NCI-H69 (cell line): ENCODE measurements around the gene MGST3.
"Not testable (repeated sequence)": the region's sequence is repeated elsewhere in the genome, so short reads cannot be mapped to it uniquely, and the experiment has no call there.

Source experiments
- DNase-seq: peaks from one replicate; lab custom pipeline; 2025; lab: John Stamatoyannopoulos, UW

MGST3 gene

GRCh38 chr1:165630629-165631341 lies at the start of gene MGST3:
Gene MGST3 (plus strand): TSS chr1:165631234. CDS start chr1:165649848, 18,614 bp downstream.
- peak; percentile 99 for DNase-seq

- DNase-seq = no peak
These were observed 49.1 kb upstream of the MGST3 start for GRCh38 chr1:165581926-165582325.

GRCh38 chr1:165586398-165586797 lies 44.6 kb upstream of the MGST3 start:
- DNase-seq = no peak

GRCh38 chr1:165591391-165591790 lies 39.6 kb upstream of the MGST3 start:
- DNase-seq = not testable (repeated sequence)

DNA sequence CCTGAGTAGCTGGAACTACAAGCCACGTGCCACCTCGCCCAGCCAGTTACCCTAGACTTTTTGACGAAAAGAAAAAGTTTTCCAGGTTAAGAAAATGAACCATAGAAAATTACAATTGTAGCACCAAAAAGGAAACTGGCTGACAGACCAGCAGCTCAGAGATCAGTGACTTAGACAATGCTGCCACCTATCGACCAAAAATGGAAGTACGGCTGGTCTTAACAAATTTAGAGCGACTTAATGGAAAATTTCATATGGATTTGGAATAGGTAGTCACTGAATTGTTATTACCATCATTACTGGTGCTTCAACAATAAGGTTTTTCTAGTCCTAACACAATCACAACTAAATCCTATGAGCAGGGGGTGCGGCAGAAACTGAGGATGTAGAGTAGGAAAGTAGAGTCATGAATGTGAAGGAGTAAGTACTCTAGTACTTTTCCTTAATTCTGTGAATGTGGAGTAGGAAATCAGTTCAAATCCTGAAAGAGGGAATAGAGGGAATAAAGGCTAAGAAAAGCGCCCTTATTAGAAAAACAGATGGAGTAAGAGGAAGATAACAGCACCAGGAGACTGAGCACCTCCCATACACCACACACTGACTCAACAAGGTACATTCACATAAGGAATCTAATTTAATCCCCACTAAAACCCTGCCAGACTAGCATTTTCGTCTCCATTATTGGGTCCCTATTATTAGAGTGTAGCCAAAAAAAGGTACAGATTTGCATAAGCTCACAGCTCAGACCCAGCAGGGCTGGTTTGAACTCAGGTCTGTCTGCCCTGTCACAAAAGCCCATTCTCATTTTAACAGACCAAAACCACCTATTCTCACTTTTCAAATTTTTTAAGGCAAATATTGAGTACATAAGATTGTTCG lies 37.9 kb upstream of the MGST3 start:
- peak; percentile 82 for DNase-seq

DNA sequence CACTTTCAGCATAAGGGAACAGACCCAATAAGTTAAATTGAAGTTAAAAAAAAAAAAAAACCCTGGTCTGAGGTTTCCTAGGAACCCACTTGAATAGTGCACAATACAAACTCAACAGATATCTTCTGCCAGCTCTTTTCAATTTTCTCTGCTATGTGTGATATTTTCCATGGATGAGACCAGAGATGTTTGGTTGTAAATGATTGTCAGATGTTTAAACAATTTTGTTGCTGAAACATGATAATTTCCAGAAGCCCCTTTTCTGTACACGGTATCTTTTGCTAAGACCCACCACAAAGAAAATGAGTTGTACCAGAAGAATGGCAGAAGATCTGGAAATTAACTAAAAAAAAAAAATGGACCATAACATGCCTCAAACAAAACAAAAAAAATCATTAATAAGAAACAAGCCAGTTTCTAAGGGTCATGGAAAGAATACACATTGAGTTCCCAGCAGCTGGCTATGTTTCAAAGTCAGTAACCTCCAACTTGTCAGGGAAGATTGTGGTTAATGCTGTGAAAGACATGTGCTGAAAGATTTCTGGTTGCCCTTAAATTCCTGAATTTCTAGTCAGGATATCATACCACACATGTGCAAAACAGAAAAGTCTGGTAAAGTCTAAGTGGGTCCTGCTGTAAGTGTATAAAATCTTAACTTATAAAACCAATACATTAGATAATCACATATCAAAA lies 35.6 kb upstream of the MGST3 start:
- DNase-seq = peak; percentile 38

DNA sequence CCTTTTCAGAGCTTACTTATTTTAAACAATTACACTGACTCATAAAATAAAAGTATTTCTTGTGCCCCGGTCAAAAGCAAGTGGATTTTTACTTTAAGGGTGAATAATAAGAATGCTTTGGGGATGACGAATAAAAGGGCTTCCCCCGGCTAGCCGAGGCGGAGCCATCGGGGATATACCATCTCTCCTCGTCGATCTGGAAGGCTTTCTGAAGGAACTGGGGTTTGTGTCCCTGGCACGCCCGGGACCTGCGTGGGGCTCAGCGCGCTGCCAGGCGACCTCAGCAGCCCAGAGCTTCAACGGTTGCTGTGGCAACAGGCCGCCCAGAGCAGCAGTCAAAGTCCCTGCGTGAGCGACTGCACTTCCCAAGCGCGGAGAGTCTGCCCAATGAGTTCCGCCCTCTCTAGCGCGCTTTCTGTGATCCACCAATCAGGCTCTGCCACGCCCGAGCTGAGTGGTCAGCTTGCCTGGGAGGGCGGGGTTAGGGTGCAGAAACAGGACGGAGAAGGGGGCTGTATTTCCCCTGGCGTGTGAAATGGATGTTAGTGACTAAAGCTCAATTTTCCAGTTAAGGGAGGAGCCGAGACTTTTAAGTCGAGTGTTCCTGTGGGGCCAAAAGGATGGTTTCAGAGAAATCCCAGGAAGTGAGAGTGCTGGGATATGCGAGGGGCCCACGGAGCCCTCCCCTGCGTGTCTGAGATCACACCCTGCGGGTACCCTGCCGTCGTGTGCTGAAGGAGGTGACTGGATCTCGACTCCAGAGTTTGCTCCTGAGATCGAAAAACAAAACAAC lies 33.0 kb upstream of the MGST3 start:
- DNase-seq = peak; percentile 99

- peak; percentile 85 for DNase-seq
These were observed 32.4 kb upstream of the MGST3 start for GRCh38 chr1:165598676-165599059.

GRCh38 chr1:165600793-165601192 lies 30.2 kb upstream of the MGST3 start:
- DNase-seq = peak; percentile 34

DNA sequence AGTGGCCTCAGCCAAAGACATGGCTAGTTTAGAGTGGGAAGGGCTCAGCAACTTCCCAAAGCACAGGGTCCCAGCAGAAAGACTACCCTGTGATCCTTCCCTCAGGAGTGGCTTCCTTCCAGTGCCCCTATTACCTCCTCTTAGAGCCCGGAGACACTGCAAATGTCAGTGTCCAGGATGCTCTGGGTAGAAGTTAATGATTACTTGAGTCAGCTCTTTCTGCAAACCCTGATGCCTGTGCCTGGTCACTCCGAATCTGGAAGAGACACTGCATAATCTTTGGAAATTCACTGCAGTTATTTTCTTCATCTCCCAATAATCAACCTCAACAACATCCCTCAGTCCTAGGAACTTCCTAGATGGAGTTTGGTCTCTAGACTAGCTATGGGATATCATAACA lies 27.2 kb upstream of the MGST3 start:
- DNase-seq = no peak

DNA sequence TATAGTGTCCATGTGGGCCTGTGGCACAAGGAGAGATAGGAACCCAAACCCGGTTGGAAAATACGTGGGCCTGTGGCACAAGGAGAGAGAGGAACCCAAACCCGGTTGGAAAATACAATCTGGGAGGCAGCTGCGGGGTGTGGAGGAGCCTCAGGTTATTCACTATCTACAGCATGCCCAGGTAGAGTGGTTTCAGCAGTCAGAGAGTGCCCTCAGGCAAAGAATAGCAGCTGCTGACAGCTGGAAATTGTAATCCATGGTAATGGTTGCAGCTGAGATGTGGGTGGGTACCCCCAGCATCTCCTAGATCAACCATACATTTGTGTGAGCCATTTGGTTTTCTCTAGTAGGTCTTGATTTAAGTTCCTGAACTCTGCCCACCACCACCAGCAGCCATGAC lies 25.8 kb upstream of the MGST3 start:
- DNase-seq = peak; percentile 41

GRCh38 chr1:165606676-165607075 lies 24.4 kb upstream of the MGST3 start:
- DNase-seq = not testable (repeated sequence)

- DNase-seq = no peak
These were observed 20.2 kb upstream of the MGST3 start for GRCh38 chr1:165610866-165611265.

GRCh38 chr1:165612062-165612461 lies 19.0 kb upstream of the MGST3 start:
- no peak for DNase-seq

DNA sequence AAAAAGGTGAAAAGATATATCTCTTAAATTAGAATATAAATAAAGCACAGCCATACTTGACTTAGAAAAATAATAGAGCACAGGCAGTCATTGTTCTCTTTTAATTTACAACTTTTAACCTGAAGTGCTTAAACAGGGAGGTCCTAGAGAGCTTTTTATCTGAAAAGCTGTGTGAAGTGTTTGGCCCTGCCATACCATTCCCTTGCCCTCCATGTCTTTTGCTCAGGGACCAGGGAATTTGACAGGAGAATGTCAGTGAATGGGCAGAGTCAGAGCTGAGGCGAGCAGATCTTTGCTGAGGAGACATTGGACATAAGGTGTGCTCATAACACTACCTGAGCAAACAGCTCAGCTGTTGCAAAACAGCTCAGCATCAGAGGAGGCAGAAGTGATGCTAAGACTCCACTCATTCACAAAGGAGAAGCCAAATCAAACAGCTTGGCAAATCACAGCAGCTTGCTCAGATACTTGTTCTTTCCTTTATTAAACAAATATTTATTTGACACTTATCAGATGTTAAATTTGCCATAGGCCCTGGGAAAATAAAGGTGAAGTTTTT lies 14.9 kb upstream of the MGST3 start:
- DNase-seq = peak; percentile 22

DNA sequence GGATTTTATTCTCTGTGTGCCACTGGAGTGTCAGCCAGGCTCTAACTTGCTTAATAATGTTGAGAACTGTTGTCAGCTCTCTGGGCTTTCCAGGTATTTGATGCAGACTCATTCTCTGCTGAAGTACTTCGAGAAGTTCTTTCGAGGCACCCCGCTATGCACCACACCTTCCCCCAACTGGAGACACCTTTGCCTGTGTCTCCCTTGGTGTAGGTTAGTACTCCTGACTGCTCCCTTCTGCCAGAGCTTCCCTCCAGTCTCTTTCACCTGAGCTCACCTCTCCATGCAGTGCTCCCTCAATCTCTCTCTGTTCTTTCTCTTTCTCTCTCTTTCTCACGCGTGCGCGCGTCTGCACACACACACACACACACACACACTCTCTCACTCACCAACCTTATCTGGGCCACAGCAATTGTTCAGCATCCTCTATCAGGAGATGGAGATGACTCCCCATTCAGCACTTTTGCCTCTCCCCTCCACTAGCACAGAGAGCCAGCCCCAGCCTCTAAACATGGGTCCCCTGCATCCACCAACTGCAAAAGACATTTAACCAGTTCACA lies 14.0 kb upstream of the MGST3 start:
- no peak for DNase-seq

DNA sequence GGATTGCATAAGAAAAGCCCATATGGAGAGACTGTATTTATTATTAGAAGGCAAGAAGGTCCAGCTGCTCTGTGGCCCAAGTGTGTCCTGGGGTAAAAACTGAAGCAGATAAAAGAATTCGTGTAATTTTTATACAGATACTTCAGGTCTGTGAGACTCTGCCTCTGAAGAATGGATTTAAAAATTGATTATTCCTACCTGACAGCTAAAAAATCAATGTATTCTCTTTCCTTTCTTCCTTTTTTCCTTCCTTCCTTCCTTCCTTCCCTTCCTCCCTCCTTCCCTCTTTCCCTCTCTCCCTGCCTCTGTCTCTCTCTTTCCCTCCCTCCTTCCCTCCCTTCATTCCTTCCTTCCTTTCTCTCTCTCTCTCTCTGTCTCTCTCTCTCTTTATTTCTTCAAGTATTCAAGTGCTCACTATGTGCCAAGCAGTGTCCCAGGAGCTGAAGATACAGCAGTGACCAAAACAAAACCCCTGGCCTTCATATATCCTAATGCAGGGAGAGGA lies 11.3 kb upstream of the MGST3 start:
- DNase-seq = no peak

DNA sequence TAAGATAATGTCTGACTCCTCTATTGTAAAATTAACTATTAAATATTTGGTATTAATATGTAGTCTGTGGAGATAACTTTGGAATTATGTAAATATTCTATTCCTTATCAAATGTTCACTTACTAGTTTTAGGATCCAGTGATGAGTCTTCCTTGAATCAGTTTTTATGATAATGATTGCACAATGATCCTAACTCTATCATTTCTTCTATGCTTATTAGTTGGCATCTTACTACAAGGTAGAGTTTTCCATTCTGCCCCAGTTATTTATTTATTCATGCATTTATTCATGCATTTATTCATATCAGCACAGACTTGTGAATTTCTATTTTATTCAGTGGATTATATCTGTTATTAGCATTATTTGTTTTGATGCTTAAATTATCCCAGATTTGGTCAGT lies 7.4 kb upstream of the MGST3 start:
- no peak for DNase-seq

GRCh38 chr1:165624441-165624840 lies 6.6 kb upstream of the MGST3 start:
- no peak for DNase-seq

DNA sequence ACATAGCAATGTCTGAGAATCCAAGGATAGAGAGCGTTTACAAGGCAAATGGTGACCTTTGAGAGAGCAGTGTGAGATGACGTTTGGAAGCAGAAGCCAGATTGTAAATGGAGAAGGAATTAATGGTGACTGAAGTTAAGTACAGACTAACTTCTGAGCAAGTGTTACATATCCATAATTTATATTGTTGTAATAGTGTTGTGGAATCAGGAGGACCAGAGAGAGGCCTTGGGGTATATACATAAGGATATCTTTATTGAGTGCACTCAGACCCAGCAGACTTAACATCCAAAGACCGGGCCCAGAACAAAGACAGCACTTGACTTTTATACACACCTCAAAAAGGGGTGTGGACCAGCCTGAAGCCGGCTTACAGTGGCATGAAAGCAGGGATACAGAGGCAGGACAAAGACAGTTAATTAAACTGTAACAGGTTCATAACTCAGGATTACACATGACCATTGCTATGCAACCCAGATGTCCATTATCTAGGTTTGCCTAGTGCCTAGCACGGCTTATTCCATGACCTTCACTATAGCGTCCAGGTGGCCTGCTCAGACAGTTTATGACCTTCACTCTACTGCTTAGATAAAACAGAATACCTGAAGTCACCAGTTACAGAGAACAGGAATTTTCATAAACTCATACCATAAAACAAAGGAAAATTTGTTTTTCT lies 2.7 kb upstream of the MGST3 start:
- no peak for DNase-seq
